Mesothelial cell of epicardium (in vitro differentiated cells): ENCODE results near the gene FAM20C. TPM values are rescaled to one million over a fixed set of nuclear protein-coding genes. Genes with fewer than 3 reads are reported as not detected.
A peak's percentile ranks its signal among the peaks of the same experiment; 100 is the strongest.

Source experiments
- DNase-seq, 2 experiments: peaks; one replicate each; pipeline ENCODE4 v3.0.0; 2021; ENCODE audit warnings: low spot score in 2 of 2; ENCODE audit not compliant: unreplicated experiment in 2 of 2
- H3K27ac Mint-ChIP-seq: 2 replicates; pipeline ENCODE4 v1.8.0; 2021; ENCODE audit warnings: mixed read lengths
- H3K27me3 Mint-ChIP-seq: 2 replicates; pipeline ENCODE4 v1.8.0; 2021; ENCODE audit warnings: low read depth, mixed read lengths
- H3K36me3 Mint-ChIP-seq: 2 replicates; pipeline ENCODE4 v1.8.0; 2021; ENCODE audit warnings: mixed read lengths
- H3K4me1 Mint-ChIP-seq: 2 replicates; pipeline ENCODE4 v1.8.0; 2021; ENCODE audit warnings: mixed read lengths
- H3K4me3 Mint-ChIP-seq: 2 replicates; pipeline ENCODE4 v1.8.0; 2021; ENCODE audit warnings: mild to moderate bottlenecking, moderate library complexity, mixed read lengths
- H3K9me3 Mint-ChIP-seq: 2 replicates; pipeline ENCODE4 v1.8.0; 2021; ENCODE audit warnings: mixed read lengths
- CTCF ChIP-seq: fragments of 200-600 bp; sonication (generic); IDR thresholded peaks from one replicate; pipeline ENCODE4 v1.5.0; 2021; ENCODE audit warnings: antibody characterized with exemption; ENCODE audit not compliant: unreplicated experiment
- total RNA-seq: library from RNA; stranded (reverse); gene quantifications from 3 replicates; pipeline ENCODE4 v1.2.1, GENCODE V29; 2021

The FAM20C gene
- total RNA-seq, 1 donor from 2014 or later, result 17.8 TPM

- no peak for TF ChIP-seq CTCF
- DNase-seq, result no peak
- no peaks in the 10 kb centered on the region for H3K36me3 Mint-ChIP-seq
- H3K9me3 Mint-ChIP-seq, result no peaks in the 10 kb centered on the region
- H3K4me1 Mint-ChIP-seq, result peaks cover 6% of the 10 kb centered on the region
- H3K4me3 Mint-ChIP-seq, result no peak overlapping the region
- no peaks in the 10 kb centered on the region for H3K27me3 Mint-ChIP-seq
- no peak overlapping the region for H3K27ac Mint-ChIP-seq
Observed at GRCh38 chr7:223861-224260, 31.5 kb downstream of the FAM20C start.

GRCh38 chr7:226281-226895 is 34.0 kb downstream of the FAM20C start:
- Mint-ChIP-seq H3K4me1 (peaks cover 11% of the 10 kb centered on the region), H3K9me3 (no peaks in the 10 kb centered on the region), H3K27ac (no peak overlapping the region), H3K4me3 (no peak overlapping the region), H3K27me3 (no peaks in the 10 kb centered on the region), H3K36me3 (no peaks in the 10 kb centered on the region)
- no peak for DNase-seq
- TF ChIP-seq CTCF, result no peak

- Mint-ChIP-seq H3K27ac (no peak overlapping the region), H3K27me3 (no peaks in the 10 kb centered on the region), H3K36me3 (no peaks in the 10 kb centered on the region), H3K4me3 (no peak overlapping the region), H3K9me3 (no peaks in the 10 kb centered on the region), H3K4me1 (peaks cover 11% of the 10 kb centered on the region)
- no peak for TF ChIP-seq CTCF
- no peak for DNase-seq
Observed at GRCh38 chr7:227926-228325, 35.6 kb downstream of the FAM20C start.

- H3K4me3 Mint-ChIP-seq, result no peak overlapping the region
- DNase-seq, result no peak
- H3K9me3 Mint-ChIP-seq, result no peaks in the 10 kb centered on the region
- H3K4me1 Mint-ChIP-seq, result peaks cover 9% of the 10 kb centered on the region
- H3K27ac Mint-ChIP-seq, result no peak overlapping the region
- no peaks in the 10 kb centered on the region for H3K36me3 Mint-ChIP-seq
- no peak for TF ChIP-seq CTCF
- peaks cover 2% of the 10 kb centered on the region for H3K27me3 Mint-ChIP-seq
Observed at GRCh38 chr7:228610-229009, 36.2 kb downstream of the FAM20C start.

GRCh38 chr7:229184-229964 is 37.0 kb downstream of the FAM20C start:
- no peak for TF ChIP-seq CTCF
- peaks cover 2% of the 10 kb centered on the region for H3K27me3 Mint-ChIP-seq
- H3K27ac Mint-ChIP-seq, result peak overlapping the region; percentile 18
- peaks cover 9% of the 10 kb centered on the region for H3K4me1 Mint-ChIP-seq
- H3K9me3 Mint-ChIP-seq, result no peaks in the 10 kb centered on the region
- no peak overlapping the region for H3K4me3 Mint-ChIP-seq
- DNase-seq, result no peak
- H3K36me3 Mint-ChIP-seq, result no peaks in the 10 kb centered on the region
